GM19043 (cell line): Measurements from ENCODE around the gene AQP3.
"Not testable (repeated sequence)": the region's sequence is repeated elsewhere in the genome, so short reads cannot be mapped to it uniquely, and the experiment has no call there.

Experiments
- ATAC-seq: cut with Tn5 transposase; IDR thresholded peaks from one replicate; pipeline ENCODE4 v1.9.1; 2021; ENCODE audit warnings: low read depth; ENCODE audit not compliant: unreplicated experiment

The AQP3 gene

DNA sequence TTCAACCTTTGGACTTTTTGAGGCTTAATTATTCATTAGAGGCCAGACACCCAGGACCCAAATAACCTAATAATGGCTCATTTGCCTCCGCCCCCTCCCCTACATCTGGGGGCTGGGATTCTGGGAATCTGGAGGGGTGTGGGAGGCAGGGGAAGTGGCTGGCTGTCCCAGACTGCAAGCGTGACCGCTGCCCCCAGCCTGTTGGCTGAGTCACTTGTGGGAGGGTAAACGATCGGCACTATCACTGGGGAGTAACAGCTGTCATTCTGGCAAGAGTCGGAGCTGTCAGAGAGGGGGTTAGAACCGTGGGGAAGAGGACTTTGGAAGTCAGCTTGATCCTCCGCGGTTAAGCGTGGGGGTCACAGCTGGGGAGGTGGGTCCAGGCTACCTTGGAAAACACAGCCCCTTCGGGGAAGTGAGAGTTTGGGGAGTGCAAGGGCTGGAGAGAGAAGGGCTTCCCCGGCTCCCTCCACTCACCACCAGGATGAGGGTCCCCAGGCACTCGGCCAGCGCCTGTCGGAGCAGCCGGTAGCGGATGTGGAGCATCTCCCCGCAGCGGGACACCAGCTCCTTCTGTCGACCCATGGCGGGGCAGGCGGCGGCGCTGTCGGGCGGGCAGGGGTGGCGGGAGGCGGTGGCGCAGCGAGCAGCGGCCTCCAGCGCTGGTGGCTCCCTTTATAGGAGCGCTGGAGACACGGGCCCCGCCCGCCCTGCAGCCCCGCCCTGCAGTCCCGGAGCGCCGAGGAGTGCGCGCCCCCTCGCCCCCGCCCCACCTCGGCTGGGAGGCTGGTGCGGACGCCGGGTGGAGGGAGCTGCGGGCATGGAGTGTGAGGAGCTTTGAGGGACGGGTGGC, at the start of gene AQP3:
Gene AQP3, minus strand, starts transcription at position 648 of the 853 bp plus-strand sequence. Its CDS starts 63 bp downstream, at position 585.
- no peak for ATAC-seq

DNA sequence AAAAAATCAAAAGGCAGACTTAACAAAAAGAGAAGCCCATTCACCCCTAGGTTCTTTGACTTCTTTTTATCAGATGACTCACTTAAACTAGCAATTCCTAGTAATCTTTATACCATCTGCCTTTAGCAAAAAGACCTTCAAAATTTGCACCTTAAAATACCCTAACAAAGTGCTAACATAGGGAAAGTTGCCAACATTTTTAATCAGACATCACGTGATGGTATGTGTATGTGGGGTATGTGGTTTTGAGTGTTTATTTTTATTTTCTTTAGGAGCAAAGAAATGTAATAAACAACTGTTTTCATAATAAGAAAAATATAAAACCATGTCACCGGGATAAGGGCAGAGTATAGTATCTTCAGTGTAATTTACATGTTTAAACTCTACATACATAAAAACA, 46.4 kb upstream of the AQP3 start:
- not testable (repeated sequence) for ATAC-seq

DNA sequence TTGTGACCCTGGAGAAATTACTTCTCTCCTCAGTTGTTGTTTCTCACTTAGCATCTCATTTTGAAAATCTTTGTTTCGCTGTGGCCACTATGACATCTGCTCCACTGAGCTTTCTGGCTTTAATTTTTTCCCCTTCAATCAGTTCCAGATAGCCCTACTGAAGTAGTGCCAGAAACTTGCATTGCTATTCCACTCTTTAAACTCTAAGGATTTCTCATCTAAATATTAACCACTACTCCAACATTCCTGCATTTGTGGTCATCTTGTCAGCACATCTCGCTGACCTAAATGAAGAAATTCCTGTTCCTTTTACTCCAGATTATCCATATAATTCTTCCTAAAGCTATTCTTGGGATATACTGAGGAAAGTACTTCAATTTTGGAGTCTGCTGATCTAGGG, 41.7 kb upstream of the AQP3 start:
- no peak for ATAC-seq

DNA sequence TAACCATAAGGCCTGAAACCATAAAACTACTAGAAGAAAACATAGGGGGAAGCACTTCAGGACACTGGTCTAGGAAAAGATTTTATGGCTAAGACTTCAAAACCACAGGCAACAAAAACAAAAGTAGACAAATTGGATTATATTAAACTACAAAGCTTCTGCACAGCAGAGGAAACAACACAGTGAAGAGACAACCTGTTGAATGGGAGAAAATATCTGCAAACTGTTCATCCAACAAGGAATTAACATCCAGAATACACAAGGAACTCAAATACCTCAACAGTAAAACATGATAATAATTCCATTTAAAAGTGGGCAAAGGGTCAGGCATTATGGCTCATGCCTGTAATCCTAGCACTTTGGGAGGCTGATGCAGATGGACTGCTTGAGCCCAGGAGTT, 37.9 kb upstream of the AQP3 start:
- ATAC-seq, result not testable (repeated sequence)

DNA sequence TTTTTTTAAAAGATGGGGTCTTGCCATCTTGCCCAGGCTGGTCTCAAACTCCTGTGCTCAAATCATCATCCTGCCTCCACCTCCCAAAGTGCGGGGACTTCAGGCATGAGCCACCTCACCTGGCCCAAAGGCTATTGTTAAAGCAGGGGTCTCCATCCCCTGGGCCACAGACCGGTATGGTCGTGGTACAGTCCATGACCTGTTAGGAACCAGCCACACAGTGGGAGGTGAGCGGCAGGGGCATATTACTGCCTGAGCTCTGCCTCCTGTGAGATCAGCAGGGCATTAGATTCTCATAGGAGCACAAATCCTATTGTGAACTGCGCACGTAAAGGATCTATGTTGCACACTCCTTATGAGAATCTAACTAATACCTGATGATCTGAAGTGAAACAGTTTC, 33.6 kb upstream of the AQP3 start:
- no peak for ATAC-seq

DNA sequence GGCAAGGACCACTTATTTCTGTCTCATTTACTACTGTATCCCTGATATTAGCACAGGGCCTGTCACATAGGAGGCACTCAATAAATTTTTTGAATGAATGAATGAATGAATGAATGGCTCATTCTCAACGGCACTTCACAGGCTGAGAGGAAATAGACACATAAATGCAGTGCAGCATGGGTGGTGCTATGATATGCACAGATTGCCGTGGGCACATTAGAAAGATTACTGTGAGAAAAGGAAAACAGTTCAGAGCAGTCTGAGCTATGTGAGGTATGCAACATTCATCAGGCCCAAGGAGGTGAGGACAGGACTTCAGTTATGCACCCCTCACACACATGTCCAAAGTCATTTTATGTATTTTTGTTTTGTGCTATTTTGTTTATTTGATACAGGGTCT, 32.7 kb upstream of the AQP3 start:
- no peak for ATAC-seq

DNA sequence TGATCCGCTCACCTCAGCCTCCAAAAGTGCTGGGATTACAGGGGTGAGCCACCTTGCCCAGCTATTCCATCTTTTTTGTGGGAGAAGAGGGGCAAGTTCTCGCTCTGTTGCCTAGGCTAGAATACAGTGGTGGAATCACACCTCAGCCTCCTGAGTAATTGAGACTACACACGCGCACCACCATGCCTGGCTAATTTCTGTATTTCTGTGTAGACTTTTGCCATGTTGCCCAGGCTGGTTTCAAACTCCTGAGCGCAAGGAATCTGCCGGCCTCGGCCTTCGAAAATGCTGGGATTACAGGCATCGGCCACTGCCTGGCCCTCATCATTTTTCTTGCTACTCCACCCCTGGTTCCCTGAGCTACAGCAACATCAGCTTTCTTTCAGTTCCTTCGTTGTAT, 29.1 kb upstream of the AQP3 start:
- no peak for ATAC-seq

DNA sequence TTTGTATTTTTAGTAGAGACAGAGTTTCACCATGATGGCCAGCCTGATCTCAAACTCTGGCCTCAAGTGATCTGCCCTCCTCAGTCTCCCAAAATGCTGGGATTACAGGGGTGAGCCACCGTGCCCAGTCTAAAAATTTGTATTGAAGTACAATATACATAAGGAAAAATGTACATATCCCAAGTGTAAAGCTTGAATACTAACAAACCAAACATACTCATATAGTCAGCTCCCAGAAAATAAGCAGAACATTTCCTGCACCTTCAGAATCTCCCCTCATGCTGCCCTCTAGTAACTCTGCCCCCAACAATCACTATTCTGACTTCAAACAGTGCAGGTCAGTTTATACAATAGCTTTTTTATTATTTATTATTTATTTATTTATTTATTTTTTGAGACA, 28.0 kb upstream of the AQP3 start:
- no peak for ATAC-seq

DNA sequence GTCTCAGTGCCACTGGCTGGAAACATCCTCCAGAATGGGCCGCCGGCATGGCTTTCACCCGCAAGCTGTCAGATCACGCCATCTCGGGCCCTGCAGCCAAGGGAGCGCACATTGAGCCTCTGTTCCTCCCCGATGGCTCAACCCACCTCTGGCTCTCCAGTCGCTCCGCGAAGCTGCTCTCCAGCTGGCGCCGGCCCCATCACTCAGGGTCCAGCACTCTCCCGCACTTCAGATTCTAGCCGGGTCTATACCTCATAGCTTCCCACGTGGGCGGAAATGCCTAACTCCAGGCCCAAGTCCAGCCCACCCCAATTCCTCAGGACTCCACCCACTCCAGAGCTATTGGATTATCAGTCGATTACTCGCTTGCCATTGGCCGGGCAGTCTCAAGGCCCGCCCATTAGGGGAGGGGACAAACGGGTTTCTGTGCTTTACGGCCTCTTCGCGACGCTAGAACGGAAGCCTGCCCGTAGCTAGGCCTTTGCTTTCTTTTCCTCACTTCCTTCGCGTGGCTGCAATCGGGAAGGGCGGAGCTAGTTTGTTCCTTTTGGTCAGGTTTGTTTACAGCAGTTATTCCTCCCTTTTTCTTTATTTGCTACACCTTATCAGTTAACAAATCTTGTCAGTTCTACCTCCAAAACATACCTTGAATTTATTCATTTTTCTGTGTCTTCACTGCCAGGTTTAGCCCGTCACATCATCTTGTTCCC, 26.4 kb upstream of the AQP3 start, which contains the start of gene NOL6:
Gene NOL6, minus strand, starts transcription at position 282 of the 710 bp plus-strand sequence. Its CDS starts 82 bp downstream, at position 200.
- ATAC-seq, result peak; percentile 100

DNA sequence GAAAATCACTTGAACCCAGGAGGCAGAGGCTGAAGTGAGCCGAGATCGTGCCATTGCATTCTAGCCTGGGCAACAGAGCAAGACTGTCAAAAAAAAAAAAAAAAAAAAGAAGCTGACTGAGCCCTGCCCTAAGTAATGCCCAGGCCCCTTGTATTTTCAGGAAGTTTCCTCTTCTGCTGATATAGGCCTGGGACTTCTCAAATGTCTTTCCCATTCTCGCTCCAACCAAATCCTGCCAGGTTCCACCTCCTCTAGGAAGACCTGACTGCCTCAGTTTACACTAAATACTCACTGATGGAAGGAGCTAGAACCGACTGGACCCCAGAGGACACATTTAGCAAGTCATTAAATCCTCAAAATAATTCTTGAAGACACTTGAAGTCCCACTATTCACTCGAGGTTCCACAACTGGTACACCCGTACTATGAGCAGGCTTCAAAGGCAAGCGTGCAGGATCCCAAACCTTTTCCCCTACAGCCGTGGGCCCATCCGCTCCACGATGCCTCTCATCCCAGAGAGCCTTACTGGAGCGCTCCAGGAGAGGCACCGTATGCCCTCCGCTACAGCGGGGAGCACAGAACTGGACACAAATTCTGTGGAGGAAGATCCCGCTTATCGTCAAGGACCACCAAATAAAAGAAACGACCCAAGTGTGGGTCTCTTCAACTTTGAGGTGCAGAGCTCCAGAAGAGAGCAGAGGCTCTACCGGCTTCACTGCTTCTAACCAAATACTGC, 25.7 kb upstream of the AQP3 start:
- ATAC-seq, result no peak

DNA sequence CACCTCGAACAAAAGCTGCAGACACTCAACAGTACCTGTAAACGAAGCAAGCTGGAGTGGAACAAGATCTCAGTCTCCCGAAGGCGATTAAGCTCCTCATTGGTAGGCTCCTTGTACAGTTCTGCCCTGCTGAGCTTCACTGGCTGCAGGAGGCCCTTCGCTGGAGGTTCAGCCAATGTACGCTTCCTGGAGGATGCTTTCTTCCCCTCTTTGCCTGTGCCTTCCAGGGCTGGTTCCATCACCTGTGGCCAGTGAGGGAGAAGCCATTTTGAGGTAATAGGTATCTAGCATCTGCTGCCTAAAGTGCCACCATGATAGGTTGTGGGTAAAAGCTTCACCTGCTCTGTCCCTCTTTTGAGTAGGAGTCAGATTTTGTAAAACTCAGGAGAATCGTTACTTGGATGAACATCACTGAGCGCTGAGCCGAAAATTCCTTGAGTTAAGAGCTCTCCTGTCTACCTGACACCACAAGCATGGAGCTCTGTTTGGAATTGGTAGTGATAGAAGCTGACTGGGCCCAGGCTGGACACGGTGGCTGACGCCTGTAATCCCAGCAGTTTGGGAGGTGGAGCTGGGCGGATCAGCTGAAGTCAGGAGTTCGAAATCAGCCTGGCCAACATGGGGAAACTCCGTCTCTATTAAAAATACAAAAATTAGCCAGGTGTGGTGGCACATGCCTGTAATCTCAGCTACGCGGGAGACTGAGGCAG, 24.9 kb upstream of the AQP3 start:
- ATAC-seq, result no peak

DNA sequence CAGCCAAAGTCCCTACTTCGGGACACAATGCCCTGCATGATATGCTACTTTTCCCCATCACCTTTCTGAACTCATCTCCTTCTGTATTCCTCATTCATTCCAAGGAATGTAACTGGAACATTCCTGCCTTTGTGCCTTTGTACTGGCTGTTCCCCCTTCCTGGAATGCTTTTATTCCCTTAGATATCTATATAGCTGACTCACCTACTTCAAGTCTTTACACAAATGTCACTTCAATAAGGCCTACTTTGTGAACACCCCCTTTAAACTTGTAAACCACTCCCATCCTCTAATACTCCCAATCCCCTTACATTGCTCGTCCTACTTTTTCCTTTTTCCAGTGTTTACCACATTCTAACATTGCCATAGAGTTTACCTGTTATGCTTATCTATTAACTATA, 24.0 kb upstream of the AQP3 start:
- ATAC-seq, result no peak

DNA sequence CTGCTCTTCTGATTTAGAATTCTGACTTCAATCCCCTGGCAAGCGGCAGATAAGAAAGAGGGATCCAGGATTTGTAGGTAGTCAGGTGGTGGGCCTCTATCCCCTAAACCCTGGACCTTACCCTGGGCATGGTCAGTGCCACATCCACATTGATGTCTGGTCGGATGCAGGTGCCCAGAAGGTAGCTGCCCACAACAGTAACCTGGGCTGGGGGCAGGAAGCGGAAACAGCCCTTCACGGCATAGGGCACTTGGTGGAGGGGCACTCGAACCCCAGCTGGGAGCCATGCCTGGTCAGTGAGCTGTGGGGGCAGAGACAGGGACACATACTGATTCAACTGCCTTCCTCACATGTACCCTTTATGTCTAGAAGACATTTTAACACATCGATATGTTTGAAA, 22.5 kb upstream of the AQP3 start:
- ATAC-seq, result no peak

DNA sequence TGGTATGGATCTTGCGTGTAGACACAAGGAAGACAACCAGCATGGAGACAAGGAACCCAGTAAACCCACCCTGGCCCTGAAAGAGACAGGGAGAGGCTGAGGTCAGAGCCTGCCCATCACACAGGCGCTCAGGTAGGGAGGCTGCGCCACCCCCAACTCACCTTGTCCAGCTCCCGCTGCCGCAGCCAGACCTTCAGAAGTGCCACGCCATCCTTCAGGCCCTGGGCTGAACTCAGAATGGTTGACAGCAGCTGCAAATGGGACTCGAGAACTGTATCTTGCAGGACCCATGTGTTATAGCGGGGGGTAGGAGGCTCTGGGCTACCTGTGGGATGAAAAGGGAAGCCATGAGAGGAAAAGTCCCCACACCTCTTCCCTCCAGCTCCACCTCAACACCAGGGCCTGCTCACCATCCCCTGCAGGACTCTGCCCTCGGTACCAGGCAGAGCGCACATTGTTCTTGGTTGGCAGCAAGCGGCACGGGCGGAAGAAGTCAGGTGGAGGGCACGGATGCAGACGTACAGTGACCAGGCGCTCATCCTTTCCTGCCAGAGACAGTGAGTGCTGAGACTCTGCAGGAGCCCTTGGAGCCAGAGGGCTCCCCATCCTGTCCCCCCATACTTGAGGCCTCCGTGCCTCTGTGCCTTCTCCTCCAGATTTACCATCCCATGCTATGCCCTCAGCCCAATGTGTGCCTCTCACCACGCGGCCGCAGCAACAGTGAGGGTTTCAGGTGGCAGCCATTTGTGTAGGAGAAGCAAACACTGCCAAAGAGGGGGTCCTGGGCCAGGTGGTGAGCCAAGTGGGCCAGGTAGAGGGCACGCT, 21.6 kb upstream of the AQP3 start:
- no peak for ATAC-seq

DNA sequence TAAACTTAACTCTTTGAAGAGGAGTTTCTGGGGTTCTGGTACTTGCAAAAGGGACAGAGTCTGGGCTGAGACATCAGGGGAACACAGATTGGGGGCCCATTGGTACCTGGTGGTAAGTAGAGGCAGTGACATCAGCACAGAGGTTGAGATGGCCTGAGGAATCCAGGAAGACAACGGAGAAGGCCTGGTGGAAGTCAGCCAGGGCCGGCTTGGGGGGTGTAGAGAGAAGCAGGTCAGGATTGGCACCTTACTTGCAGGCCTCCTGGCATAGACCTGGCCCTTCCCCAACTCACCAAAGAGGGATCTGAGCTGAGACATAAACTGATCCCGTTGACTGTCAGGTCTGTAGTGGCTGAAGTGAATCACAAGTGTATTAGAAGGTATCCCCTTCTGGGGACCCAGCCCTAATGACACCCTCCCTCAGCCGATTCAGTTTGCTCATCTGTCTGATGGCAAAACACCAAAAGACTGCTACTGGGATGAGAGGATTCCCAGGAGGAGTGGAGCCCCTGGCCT, 20.9 kb upstream of the AQP3 start:
- ATAC-seq, result no peak

DNA sequence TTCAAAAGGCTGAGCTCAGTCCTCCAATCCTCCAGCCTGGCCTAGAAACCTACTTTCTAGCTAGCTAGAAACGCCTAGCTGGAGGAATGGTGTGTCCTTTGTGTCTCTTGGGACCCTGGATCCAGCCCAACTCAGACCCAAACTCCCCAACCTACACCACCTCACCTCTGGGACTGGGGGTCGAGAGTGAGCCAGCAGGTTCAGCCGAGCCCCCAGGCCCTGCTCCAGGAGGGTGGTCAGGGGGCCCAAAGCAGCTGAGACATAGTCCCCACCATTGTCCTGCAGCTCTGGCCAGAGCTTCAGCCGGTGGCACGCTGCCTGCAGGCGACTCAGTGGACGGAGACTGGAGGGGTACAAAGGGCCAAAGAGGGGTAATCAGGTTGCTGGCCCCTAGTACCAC, 20.1 kb upstream of the AQP3 start:
- no peak for ATAC-seq

DNA sequence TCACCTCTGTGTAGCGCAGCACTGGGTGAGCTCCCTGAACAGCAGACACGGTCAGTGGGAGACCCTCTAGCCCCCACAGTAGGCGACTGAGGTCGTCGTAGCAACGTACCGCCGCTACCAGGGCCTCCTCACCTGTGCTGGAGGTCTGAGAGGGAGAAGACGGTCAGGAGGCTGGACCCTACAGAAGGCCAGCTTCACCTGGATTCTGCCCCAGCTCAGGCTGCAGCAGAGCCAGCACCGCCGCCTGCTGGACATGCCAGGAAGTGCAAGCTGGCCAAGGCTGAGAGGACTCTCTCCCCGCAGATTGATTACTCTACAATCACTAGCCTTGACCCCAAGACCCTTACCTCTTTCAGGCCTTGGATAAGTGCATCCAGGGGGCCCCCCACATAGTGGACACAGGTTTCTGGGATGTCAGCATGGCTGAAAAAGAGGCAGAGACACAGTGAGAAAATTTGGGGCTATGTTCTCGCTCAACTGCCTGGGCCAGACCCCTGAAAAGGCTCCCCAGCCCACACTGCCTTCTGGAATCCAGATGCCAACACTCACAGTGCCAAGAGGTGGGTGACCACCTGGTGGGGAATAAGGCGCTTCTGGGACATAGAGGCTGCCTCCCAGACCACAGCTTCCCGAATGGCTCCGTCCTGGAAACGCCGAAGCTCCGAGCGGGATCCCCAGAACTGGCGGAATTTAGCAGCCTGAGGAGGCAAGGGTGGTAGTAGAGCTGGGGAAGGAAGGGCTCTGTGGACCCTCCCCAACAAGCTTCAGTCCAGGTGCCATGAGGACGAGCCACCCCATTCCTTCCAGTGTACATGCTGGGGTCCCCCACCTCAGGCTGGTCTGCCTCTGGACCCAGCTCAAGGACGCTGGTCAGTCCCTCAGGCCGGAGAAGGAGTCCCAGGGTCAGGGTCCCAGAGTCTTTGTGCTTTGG, 19.4 kb upstream of the AQP3 start:
- ATAC-seq, result no peak
